HG03103 (cell line): ENCODE data around the gene DUOX1.
"Not testable (repeated sequence)": the region's sequence is repeated elsewhere in the genome, so short reads cannot be mapped to it uniquely, and the experiment has no call there.

Experiments
- ATAC-seq: cut with Tn5 transposase; IDR thresholded peaks from one replicate; pipeline ENCODE4 v1.9.1; 2021; ENCODE audit warnings: low read depth; ENCODE audit not compliant: unreplicated experiment

DUOX1 gene

DNA sequence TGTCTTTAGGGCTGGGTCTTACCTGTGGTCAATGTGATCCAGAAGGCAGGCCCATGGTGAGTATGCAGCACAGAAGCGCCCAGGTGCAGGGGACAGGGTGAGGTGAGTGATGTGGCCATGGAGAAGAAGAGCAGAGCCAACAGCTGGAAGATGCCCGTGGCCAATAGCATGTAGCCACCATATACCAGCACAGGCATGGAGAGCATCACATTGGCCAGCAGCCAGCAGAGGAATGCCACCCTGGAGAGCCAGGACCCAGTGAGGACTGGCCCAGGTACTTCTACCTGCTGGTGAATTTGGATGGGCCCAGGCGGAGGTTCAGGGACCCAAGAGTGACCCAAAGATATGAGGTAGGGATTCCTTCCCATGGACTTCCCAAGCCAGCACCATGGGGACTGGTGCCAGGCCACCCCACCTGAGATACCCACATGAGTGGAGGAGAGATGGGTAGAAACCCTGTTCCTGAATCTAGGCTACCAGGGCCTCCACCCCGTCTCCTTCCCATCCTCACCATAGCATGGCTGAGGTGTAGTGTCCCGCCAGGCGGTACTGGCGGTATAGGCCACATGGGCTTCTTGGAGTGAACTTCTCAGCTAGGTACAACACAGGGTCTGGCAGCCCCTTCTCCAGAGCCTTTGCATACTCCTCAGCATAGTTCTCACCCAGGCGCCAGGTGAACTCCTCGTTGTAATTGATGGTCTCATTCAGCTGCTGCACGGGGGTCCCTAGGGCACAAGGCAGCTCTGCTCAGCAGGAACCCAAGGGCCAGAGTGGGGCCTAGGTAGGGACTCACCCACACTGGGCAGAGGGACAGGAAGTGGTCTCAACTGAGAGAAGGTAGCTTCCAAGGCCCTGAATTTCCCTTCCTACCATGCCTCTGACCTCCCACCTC is 9.5 kb upstream of the DUOX1 start:
- ATAC-seq, result no peak

DNA sequence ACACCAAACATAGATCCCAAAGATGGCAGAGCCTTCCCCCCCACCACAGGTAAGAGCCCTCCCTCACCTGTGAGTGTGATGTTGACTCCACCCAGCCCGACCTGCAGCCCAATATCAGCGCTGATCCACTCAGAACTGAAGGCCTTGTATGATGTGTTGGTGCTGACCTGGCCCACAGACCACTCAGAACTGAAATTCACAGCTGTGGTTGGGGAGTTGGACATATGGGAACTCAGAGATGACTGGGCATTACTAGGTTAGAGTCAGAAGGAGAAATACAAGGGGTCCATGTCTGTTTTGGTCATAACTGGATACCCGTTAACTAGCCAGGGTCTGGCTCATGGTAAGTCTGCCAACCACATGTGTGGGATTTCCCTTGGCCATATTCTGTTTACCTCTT is 8.8 kb upstream of the DUOX1 start:
- no peak for ATAC-seq

DNA sequence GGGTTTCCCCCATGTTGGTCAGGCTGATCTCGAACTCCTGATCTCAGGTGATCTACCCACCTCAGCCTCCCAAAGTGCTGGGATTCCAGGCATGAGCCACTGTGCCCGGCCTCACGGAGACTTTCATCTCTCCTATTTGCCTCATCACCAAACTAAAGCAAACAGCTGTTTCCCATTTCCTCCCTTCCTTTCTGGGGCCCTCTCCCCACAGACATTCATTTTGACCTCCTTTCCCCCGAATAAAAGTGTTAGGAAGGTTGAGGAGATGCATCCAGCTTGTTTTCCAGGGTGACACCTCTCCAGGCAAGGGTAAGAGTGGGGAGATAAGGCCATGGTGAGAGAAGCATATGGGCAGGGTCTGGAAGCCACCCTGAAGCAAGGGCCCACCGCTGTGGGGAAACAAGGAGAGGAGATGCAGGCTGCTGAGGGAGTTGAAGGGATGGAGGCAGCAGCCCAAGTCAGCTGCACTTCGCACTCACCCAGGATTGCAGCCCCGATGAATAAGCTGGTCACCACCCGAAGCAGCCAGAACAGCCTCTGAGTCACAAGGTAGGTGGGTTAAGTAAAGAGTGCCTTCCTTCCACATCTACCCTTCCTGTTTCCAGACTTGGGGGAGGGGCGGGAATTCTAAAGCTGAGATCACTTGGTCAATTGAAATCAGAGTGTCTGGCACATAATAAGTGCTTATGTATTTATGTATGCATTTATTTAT is 7.9 kb upstream of the DUOX1 start:
- ATAC-seq, result no peak

DNA sequence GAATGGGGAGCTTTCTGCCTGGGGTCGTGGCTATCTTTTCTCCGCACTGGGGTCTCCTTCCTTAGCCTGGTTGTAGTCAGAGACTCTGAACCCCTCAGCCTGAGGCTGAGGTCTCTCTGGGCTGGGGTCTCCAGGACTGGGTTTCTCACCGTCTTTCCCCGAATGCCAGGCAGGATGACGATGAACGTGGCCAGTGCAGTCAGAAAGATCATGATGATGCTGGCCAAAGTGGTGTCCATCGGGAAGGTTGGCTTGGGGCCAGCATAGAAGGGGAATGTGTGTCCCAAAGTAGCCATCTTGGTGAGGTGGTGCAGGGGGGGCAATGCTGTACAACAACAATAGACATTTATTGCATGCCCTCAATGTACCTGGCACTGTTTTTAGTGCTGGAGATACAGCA is 7.1 kb upstream of the DUOX1 start:
- no peak for ATAC-seq

DNA sequence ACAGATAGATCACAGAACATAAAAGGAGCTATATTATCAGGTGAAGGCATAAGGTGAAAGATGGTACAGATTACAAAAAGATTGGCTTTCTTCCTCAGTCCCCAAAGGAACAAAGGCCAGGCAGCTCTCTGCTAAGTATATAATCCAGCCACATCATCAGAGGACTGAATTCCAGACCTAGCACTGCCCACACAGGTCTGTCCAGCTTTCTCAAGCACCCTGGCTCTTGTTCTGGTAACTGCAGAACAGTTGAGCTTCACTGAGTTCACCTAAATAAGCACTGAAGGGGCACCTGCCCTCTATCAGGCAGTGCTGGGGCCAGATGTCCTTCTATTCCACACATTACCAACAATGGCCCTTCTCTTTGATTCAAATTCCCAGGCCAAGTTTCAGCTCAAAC is 6.4 kb upstream of the DUOX1 start:
- no peak for ATAC-seq

DNA sequence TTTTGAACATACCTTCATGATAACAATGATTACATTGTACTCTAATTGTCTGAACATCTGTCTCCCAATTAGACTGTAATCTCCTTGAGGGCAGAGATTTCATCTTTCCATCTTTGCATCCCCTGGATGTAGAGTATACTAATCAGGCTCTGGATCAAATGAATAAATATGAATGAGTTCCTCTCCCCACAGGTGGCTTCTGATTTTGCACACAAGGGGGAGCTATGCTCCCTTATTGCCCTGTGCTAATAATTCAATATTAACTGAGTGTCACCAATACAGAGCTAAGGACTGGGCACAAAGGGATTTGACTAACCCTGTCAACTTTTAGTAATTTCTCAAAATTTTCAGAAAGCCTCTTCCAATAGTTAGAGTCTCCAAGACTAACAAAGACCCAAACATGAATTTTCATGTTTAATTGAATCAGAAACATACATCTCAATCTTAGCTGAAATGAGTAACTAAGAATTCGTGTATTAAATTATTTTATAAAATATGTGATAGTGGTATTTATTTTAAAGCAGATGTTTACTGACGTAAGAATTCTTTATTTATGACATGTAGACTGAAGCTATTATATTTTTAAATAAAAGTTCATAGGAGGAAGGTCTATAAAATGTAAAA is 3.1 kb upstream of the DUOX1 start:
- ATAC-seq, result no peak

DNA sequence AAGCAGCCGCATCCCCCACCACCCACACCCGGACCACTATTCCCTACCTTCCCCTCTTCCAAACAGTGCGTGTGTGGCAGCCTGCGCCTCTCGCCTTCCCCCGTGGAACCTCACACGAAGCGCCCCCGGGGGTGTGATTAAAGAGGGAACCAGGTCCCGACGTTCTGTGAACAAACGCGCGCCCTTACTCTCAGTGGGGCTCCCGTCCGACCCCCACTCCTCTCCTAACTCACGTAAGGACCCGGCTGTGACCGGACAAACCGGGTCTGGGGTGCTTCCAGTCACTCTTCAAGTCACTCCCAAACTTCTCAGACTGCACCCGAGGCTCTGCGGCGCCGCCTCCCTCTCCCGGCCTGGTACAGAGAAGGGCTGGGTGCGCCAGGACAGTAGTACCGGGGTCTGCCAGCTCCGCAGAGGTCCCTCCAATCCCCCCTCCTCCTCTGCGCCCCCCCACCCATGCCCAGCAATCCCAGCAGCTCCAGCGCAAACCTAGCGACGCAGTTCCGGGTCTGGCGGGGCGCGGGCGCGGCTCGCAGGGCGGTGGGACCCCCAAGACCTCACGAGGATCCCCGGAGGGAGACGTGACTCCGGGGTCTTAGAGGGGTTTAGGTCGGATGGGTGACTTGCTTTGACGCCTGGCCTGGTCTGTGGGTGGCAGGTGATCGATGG is 689 bp upstream of the DUOX1 start:
- ATAC-seq, result no peak

DNA sequence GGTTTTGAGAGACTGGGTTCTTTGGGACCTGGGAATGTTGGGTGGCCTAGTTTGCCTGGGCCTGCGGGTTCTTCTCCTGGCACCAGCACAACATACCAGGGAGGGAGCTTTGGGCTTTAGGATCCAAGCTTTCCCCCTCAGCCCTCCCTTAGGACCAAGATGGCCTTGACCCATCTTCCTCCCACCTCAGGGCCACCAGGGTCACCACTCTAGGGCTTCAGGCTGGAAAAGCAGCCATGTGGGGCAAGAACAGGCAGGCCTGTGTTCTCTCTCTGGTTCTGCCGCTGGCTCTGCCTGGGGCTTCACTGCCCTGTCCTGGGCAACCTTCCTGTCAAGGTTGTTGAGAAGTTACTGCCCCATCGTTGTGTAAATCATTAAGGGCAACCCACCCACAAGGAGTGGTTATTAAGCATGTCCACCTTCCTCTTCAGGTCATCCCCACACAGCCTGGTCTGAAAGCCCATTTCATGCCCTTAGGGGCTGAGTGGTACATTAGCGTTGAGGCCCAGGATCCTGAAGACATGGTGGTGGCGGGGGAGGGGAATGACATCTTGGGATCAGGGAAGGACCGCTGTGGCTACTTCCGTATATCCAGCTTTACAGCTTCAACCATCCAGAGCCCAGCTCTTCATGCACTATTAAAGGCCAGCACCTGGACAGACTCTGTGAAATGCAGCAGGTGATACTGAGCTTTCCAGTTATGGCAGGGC is 652 bp downstream of the DUOX1 start:
- ATAC-seq, result no peak

DNA sequence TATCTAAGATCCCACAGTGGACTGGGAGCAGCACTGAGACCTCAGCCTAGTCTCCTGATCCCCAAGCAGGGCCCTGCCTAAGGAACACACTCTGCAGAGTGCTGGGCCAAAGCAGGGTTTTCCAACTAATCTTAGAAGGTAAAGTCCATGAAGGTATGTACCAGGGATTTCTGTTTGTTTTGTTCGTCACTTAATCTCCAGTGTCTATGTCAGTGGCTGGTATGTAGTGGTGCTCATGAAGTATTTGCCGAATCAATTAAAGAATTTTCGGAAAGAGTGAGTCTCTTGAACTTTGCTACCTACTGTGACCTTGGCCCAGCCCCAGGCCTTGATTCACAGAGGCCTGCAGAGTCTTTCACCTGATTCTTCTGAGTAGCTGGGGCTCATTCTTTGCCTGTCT is 1.7 kb downstream of the DUOX1 start:
- ATAC-seq, result no peak

DNA sequence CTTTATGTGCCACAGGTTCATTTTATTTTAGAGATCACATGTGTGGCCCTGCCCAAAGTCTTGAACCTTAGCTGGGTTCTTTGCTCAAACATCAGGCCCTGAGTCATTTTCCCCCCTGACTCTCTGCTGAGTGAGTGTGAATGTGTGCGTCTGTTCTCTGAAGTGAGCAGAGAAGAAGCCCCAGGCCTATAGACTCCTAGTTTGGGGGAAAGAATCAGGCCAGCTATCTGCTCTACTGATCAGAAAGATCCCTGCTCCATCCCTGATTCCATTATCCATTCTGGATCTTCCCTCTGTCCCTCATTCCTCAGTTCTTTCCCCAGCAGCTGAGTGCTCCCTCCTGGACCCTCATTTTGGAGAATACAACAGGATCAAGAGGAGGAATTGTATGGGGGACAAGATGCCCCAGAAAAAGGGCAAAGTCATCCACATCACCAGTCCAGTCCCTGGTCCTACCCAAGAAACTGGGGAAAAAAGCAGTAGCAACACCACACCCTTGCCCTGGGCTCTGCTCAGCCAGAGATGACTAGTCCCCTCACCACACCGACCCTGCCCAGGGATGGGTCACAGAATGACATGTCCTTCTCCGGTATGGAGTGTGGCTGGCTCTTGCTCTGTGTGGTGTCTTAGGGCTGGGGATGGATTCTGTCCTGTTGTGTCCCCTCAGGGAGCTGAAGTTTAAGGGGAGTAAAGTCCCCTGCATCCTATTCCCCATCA is 3.2 kb downstream of the DUOX1 start:
- ATAC-seq, result no peak

DNA sequence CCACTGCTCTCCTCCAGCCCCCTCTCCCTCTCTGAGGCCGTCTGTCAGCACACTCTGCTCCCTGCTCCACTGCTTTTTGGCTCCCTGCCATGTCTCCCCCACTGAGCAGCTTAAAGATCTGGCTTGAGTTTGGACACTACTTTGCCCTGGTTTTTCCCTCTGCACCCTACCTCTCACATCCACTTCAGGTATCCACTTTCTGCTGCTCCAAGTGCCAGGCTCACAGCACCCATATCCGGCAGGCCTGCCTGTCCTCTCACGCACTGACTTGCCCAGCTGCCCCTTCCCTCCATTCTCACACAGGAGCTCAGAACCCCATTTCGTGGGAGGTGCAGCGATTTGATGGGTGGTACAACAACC is 3.7 kb downstream of the DUOX1 start:
- no peak for ATAC-seq

DNA sequence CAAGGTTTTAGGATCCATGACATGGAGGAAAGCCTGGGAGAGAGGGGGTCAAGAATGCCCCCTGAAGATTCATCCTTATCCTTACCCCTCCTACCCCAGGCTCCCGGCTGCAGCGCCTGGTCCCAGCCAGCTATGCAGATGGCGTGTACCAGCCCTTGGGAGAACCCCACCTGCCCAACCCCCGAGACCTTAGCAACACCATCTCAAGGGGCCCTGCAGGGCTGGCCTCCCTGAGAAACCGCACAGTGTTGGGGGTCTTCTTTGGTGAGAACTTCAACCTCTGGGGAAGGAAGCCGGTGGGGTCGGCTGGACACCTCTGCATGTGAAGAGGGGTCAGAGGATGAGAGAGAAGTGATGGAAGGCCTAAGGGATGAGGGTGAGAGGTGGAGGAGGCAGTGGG is 4.3 kb downstream of the DUOX1 start:
- ATAC-seq, result no peak

DNA sequence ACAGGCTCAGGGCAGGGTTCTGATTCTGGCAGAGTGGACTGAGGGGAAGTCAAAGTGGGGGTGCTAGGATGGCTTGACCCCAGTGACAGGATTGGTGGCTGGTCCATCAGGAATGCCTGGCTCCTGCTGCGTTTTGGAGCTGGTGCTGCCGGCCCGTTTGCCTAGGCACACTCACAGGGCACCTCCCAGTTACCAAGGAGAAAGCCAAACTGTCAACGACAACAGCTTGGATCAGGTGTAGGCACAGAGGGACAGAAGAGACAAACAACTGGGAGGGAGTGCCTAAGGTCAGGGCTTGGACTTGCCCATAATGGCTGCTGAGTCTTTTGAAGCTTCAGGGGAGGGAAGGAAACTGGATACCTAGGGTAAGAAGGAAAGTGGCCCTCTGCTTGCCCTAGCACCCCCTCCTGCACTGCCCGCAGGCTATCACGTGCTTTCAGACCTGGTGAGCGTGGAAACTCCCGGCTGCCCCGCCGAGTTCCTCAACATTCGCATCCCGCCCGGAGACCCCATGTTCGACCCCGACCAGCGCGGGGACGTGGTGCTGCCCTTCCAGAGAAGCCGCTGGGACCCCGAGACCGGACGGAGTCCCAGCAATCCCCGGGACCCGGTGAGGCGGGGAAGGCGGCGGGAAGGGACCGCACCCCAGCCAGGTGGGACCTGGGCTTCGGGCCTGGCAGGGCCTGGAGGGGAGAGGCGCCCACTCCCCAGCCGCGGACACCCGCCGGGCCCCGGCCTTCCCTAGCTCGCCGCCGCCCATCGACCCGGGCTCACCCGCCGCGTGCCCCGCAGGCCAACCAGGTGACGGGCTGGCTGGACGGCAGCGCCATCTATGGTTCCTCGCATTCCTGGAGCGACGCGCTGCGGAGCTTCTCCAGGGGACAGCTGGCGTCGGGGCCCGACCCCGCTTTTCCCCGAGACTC is 5.1 kb downstream of the DUOX1 start:
- no peak for ATAC-seq

DNA sequence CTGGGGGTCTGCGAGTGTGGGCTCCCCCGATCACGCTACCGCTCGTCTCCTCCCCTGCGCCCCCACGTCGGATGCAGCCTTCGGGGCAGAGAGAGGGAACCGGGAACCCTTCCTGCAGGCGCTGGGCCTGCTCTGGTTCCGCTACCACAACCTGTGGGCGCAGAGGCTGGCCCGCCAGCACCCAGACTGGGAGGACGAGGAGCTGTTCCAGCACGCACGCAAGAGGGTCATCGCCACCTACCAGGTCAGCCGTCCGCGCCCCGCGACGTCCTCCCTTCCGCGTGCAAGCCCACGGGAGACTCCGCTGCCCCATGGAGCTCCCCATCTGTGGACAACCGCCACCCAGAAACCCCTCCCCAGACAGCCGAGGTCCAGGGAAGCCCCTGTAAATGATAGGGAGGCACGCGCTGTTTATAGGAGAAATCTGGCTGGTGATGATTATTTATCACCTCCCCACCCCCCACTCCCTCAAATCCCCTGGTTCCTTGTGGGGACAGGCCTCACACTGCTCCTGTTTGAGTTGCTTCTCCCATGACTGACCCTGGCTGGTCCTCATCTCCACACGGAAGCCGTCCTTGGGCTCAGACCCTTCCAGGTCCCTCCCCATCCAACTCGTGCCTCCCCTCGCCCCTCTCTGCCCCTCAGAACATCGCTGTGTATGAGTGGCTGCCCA is 6.0 kb downstream of the DUOX1 start:
- ATAC-seq, result not testable (repeated sequence)

DNA sequence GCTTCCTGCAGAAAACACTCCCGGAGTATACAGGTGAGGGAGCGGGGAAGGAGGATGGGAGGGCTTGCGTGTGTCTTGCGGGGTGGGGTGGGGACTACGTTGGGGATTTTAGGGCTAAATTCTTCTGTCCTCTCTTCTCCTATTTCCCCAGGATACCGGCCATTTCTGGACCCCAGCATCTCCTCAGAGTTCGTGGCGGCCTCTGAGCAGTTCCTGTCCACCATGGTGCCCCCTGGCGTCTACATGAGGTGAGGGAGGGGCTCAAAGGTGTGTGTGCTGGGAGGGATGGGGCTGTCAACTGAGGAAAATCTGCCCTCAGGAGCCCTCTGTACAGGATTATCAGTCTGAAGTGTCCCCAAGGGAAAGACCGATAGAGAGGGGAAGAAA is 6.6 kb downstream of the DUOX1 start:
- no peak for ATAC-seq

DNA sequence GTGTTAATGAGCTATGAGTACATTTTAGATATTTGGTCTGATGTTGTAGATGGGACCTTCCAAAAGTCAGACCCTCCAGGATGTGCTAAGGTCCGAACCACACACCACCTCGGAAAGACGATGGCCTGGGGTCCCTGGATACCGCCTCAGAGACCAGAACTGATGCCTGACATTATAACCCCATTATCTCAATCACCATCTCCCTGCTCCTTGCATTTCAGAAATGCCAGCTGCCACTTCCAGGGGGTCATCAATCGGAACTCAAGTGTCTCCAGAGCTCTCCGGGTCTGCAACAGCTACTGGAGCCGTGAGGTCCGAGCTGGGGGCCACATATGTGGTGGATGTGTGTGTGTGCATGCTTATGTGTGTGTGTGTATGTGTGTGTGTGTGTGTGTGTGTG is 7.9 kb downstream of the DUOX1 start:
- ATAC-seq, result no peak

DNA sequence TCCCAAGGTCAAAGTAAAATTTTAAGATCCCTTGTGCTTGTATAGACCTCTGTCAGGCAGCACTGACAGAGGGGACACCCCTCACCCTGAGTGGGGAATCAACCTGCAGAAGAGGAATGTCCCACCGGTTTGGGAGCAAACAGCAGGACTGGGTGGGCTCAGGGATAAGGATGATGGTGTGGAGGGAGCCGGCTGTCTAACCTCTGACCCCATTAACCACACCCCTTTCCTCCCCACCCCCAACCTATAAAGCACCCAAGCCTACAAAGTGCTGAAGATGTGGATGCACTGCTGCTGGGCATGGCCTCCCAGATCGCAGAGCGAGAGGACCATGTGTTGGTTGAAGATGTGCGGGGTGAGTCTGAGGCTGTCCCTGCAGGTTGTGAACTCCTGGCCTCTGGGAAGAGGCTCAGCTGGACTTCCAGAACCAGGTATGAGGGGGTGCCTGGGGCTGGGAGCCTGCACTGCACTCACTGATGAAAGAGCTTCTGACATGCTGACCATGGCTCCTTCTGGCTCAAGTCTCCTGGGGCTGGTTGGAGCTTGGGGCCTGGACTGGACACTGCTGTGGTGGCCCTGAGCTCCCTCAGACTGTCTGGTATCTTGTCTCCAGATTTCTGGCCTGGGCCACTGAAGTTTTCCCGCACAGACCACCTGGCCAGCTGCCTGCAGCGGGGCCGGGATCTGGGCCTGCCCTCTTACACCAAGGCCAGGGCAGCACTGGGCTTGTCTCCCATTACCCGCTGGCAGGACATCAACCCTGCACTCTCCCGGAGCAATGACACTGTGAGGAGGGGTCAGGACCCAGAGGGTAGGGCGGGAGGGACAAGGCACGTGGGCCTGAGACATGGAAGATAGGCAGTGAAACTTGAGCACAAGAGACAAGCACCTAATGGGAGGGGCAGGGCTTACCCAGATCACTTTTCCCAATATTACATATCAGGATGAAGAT is 9.3 kb downstream of the DUOX1 start:
- ATAC-seq, result no peak
